ENCODE data around the gene COMP.
A peak's percentile ranks its signal among the peaks of the same experiment; 100 is the strongest.

COMP gene

GRCh38 chr19:18768997-18769891 is 21.9 kb downstream of the COMP start:
- no peak for DNase-seq (ENCODE audit: low read depth)

GRCh38 chr19:18768046-18768771 is 22.9 kb downstream of the COMP start:
- no peak for DNase-seq (ENCODE audit: low read depth)

- no peak for DNase-seq (ENCODE audit: low read depth)
Observed at GRCh38 chr19:18765224-18765623, 25.9 kb downstream of the COMP start.

- DNase-seq (ENCODE audit: low read depth): no peak
Observed at GRCh38 chr19:18764591-18765051, 26.5 kb downstream of the COMP start.

GRCh38 chr19:18763674-18764590 is 27.2 kb downstream of the COMP start:
- DNase-seq (ENCODE audit: low read depth): peak; percentile 91

GRCh38 chr19:18762125-18763023 is 28.7 kb downstream of the COMP start:
- peak; percentile 64 for DNase-seq (ENCODE audit: low read depth)

- DNase-seq (ENCODE audit: low read depth): no peak
Observed at GRCh38 chr19:18761531-18762110, 29.5 kb downstream of the COMP start.

GRCh38 chr19:18760440-18761383 is 30.4 kb downstream of the COMP start:
- no peak for DNase-seq (ENCODE audit: low read depth)

- no peak for DNase-seq (ENCODE audit: low read depth)
Observed at GRCh38 chr19:18759995-18760426, 31.1 kb downstream of the COMP start.

- DNase-seq (ENCODE audit: low read depth): no peak
Observed at GRCh38 chr19:18759304-18759994, 31.7 kb downstream of the COMP start.

- DNase-seq (ENCODE audit: low read depth): no peak
Observed at GRCh38 chr19:18756896-18757295, 34.2 kb downstream of the COMP start.

GRCh38 chr19:18754501-18754900 is 36.6 kb downstream of the COMP start:
- DNase-seq (ENCODE audit: low read depth): peak; percentile 47

GRCh38 chr19:18751571-18751970 is 39.5 kb downstream of the COMP start:
- DNase-seq (ENCODE audit: low read depth): no peak

GRCh38 chr19:18750295-18750970 is 40.7 kb downstream of the COMP start:
- DNase-seq (ENCODE audit: low read depth): no peak

- DNase-seq (ENCODE audit: low read depth): no peak
Observed at GRCh38 chr19:18749362-18750231, 41.5 kb downstream of the COMP start.

- no peak for DNase-seq (ENCODE audit: low read depth)
Observed at GRCh38 chr19:18746401-18747325, 44.4 kb downstream of the COMP start.

Data from amniotic epithelial cell (primary cell).